ENCODE results near the gene PTPN23.
A peak's percentile ranks its signal among the peaks of the same experiment; 100 is the strongest.

DNA sequence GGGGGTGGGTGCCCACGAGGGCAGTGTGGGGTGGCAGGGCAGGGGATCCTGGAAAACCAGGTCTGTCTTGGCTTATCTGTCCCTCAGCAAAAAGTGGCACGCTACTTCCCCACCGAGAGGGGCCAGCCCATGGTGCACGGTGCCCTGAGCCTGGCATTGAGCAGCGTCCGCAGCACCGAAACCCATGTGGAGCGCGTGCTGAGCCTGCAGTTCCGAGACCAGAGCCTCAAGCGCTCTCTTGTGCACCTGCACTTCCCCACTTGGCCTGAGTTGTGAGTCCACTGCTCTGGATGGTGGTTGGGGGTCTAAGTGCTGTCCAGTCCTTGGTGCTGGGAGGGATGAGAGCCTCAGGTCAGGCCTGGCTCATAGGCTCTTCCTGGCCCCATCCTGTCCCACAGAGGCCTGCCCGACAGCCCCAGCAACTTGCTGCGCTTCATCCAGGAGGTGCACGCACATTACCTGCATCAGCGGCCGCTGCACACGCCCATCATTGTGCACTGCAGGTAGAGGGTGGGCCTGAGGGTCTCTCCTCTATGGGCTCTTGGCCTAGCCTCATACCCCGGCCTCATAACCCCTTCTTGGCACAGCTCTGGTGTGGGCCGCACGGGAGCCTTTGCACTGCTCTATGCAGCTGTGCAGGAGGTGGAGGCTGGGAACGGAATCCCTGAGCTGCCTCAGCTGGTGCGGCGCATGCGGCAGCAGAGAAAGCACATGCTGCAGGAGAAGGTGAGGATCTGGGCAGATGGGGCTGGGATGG is 31.1 kb downstream of the PTPN23 start:
- TF ChIP-seq KDM1A (IDR thresholded peaks at IDR 0.05; ENCODE audit: borderline replicate concordance, low read length) (no peak), POLR2AphosphoS5 (IDR thresholded peaks at IDR 0.05; ENCODE audit: low read depth, low read length) (no peak), GABPA (IDR thresholded peaks at IDR 0.05; ENCODE audit: borderline replicate concordance, insufficient read depth, low read length) (no peak), POLR2A (IDR thresholded peaks at IDR 0.05; ENCODE audit: control extremely low read depth in 1 of 2, low read depth in 2 of 2, low read length in 2 of 2) (peak in 1 of 2 experiments; percentile 8; a peak in 1 of 3 replicates), EZH2 (IDR thresholded peaks at IDR 0.05; ENCODE audit: low read depth, low read length, severe bottlenecking) (no peak), CEBPB (IDR thresholded peaks at IDR 0.05; ENCODE audit: low read depth, low read length) (no peak), FOSL1 (IDR thresholded peaks at IDR 0.05; ENCODE audit: insufficient read depth, low read depth, low read length) (no peak)
- TF ChIP-seq, protein P1, sequence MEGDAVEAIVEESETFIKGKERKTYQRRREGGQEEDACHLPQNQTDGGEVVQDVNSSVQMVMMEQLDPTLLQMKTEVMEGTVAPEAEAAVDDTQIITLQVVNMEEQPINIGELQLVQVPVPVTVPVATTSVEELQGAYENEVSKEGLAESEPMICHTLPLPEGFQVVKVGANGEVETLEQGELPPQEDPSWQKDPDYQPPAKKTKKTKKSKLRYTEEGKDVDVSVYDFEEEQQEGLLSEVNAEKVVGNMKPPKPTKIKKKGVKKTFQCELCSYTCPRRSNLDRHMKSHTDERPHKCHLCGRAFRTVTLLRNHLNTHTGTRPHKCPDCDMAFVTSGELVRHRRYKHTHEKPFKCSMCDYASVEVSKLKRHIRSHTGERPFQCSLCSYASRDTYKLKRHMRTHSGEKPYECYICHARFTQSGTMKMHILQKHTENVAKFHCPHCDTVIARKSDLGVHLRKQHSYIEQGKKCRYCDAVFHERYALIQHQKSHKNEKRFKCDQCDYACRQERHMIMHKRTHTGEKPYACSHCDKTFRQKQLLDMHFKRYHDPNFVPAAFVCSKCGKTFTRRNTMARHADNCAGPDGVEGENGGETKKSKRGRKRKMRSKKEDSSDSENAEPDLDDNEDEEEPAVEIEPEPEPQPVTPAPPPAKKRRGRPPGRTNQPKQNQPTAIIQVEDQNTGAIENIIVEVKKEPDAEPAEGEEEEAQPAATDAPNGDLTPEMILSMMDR (IDR thresholded peaks at IDR 0.05; ENCODE audit: control extremely low read depth in 1 of 3, insufficient read depth in 1 of 3, low read depth in 1 of 3, low read length in 3 of 3) = no peak
- TF ChIP-seq, protein P2, sequence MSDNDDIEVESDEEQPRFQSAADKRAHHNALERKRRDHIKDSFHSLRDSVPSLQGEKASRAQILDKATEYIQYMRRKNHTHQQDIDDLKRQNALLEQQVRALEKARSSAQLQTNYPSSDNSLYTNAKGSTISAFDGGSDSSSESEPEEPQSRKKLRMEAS (IDR thresholded peaks at IDR 0.05) = no peak
- TF ChIP-seq, protein P3, sequence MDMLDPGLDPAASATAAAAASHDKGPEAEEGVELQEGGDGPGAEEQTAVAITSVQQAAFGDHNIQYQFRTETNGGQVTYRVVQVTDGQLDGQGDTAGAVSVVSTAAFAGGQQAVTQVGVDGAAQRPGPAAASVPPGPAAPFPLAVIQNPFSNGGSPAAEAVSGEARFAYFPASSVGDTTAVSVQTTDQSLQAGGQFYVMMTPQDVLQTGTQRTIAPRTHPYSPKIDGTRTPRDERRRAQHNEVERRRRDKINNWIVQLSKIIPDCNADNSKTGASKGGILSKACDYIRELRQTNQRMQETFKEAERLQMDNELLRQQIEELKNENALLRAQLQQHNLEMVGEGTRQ (IDR thresholded peaks at IDR 0.05; ENCODE audit: low read length) = no peak
